Measurements from ENCODE around the gene P2RX1.

P2RX1 gene

DNA sequence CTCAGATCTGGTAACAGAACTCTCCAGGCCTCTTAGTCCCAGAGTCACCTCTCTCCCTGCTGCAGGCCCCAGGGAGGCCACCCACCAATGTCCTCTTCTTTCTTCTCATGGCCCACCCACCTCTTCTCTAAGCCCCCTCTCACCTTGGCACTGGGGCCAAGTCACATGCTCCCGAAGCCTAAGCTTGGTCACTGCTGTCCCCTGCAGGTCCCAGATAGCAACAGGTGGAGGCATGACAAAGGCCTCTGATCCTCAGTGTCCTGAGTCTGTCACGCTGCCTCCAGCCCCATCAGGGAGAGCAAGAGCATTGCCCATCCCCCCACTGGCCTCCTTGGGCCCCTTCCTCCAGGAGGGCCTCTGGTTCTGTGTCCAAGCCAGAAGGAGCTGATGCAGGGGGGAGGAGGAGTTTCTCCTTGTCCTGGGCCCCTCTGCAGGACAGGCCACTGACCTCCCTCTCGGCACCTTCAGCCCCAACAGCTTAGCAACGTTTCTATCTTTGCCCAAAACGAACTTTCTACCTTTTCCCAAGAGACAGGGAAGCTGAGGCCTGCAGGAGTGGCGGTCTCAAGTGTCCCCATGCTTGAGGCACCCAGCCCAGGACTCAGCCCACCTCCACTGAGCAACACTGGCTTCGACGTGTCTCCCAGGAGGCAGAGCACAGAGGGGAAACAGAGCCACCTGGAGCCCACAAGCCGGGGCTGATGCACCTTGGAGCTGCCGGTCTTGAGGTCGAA is 8.6 kb downstream of the P2RX1 start:
- TF ChIP-seq, protein P1, sequence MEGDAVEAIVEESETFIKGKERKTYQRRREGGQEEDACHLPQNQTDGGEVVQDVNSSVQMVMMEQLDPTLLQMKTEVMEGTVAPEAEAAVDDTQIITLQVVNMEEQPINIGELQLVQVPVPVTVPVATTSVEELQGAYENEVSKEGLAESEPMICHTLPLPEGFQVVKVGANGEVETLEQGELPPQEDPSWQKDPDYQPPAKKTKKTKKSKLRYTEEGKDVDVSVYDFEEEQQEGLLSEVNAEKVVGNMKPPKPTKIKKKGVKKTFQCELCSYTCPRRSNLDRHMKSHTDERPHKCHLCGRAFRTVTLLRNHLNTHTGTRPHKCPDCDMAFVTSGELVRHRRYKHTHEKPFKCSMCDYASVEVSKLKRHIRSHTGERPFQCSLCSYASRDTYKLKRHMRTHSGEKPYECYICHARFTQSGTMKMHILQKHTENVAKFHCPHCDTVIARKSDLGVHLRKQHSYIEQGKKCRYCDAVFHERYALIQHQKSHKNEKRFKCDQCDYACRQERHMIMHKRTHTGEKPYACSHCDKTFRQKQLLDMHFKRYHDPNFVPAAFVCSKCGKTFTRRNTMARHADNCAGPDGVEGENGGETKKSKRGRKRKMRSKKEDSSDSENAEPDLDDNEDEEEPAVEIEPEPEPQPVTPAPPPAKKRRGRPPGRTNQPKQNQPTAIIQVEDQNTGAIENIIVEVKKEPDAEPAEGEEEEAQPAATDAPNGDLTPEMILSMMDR (IDR thresholded peaks at IDR 0.05; ENCODE audit: borderline replicate concordance, control extremely low read depth, extremely low read depth, insufficient read depth, missing control alignments), result peak; percentile 46
- no peak for DNase-seq (ENCODE audit: low spot score)
- in situ Hi-C loops (cut with MboI; ENCODE audit: low sequenced_read_pairs, unreplicated experiment), result no loop called here

DNA sequence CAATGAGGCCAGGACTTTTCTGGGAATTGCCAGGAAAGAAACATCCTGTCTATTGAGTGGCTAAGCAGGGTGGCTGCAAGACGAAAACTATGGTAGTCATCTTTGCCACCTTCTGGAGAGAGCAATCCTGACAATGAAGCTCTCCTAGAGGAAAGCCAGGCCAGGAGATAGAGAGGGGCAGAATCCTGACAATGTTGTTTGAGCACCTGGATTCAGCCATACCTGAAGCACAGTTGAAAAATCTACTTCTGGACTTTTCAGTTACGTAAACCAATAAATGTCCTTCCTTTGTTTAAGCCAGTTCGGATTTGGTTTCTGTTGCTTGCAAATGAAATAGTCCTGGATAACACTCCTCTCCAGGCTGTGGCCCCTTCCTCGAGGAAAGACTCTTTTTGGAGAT is 9.4 kb downstream of the P2RX1 start:
- in situ Hi-C loops (cut with MboI; ENCODE audit: low sequenced_read_pairs, unreplicated experiment), result no loop called here
- DNase-seq (ENCODE audit: low spot score), result no peak
- TF ChIP-seq, protein P1 (IDR thresholded peaks at IDR 0.05; ENCODE audit: borderline replicate concordance, control extremely low read depth, extremely low read depth, insufficient read depth, missing control alignments), result no peak

DNA sequence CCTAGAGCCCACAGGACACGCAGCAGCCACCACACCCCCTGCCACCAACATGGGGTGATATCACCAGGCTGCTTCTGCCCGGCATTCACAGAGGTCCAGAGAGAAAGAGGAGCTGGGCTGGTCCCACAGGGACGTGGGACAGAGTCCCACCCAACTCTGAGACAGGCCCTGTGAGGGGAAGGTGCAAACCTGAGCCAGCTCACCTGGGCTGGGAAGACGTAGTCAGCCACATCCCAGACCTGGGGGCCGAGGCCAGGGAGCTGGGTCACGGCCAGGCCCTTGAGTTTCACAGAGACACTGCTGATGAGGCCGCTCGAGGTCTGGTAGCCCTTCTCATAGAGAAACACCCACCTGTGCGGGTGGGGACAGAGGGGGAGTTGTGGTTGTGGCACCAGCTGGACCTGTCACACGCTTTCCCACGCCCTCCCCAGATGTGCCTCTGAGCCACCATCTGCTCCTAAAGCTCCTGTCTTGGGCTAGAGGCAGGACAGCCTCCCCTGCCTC is 11.2 kb downstream of the P2RX1 start:
- TF ChIP-seq, protein P1 (IDR thresholded peaks at IDR 0.05; ENCODE audit: borderline replicate concordance, control extremely low read depth, extremely low read depth, insufficient read depth, missing control alignments), result no peak
- in situ Hi-C loops (cut with MboI; ENCODE audit: low sequenced_read_pairs, unreplicated experiment), result no loop called here

DNA sequence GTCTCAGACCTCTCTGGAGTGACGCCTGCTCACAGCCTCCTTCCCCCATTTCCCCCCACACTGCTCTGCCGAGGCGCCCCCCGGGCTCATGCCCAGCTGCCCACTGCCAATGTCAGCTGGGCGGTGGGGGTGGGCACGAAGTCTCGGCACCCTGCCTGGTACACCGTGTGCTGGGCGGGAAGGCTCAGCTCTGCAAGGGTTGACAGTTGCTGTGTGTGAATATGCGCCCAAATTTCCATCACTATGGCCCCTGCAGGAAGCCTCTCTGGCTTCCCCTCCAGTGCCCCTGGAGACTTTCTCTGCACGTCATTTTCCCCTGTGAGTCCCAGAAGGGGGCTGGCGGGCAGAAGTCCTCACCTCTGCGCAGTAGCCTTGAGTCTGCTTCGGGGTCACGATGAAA is 11.8 kb downstream of the P2RX1 start:
- TF ChIP-seq, protein P1 (IDR thresholded peaks at IDR 0.05; ENCODE audit: borderline replicate concordance, control extremely low read depth, extremely low read depth, insufficient read depth, missing control alignments), result no peak
- DNase-seq (ENCODE audit: low spot score), result no peak
- in situ Hi-C loops (cut with MboI; ENCODE audit: low sequenced_read_pairs, unreplicated experiment), result no loop called here

More for the DNA sequence above, 11.2 kb downstream of the P2RX1 start:
- DNase-seq (ENCODE audit: low spot score), result no peak

DNA sequence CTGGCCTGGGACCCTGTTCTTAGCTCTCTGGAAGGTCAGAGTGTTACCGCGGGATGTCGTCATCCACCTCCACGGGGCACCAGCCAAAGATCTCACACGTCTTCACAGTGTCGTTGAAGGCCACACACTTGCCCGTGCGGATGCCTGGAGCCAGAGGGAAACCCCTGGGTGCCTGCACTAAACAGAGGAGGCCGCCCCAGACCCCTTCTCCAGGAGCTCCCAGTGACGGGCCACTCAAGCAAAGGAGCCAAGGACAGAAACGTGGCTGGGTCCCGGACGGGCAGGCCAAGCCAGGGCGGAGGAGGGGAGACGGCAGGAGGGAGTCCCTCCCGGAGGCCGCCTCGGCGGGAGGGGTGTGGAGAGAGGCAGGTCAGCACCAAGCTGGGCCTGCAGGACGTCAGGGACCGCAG is 12.4 kb downstream of the P2RX1 start:
- TF ChIP-seq, protein P1 (IDR thresholded peaks at IDR 0.05; ENCODE audit: borderline replicate concordance, control extremely low read depth, extremely low read depth, insufficient read depth, missing control alignments), result no peak
- in situ Hi-C loops (cut with MboI; ENCODE audit: low sequenced_read_pairs, unreplicated experiment), result no loop called here
- no peak for DNase-seq (ENCODE audit: low spot score)

DNA sequence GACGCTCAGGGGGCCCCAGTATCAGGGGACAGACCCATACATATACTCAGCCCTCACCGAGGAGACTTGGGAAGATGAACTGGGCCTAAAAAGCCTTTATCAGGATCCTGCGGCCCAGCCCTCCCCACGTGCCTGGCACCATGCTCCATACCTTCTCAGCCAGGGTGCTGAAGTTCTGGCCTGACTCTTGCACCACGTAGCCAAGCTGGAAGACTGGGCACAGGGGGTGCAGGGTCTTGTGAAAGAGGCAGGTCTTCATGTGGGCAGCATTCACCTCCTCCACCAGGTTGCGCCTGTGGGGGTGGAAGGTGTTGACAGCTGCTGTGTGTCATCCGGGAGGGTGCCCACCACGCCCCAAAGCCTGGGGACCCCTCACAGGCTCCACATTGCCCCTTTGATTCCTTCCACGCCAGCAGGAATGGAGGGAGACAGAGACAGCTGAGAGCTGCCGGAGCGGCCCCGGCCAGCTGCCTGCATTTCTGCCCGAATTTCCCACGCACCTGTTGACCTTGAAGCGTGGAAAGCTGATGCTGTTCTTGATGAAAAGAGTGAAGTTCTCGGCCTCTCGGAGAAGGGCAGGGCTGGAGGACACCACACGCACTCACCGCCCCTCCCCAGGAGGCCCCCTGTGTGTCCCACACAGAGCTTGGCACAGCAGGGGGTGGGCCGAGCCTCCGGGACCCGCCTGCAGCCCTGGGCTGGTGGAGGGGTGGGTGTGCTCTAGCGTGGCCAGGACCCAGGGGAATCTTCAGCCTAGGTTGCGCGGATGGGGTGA is 13.0 kb downstream of the P2RX1 start:
- TF ChIP-seq, protein P1 (IDR thresholded peaks at IDR 0.05; ENCODE audit: borderline replicate concordance, control extremely low read depth, extremely low read depth, insufficient read depth, missing control alignments), result no peak
- no peak for DNase-seq (ENCODE audit: low spot score)
- in situ Hi-C loops (cut with MboI; ENCODE audit: low sequenced_read_pairs, unreplicated experiment), result no loop called here
